H9 (cell line): Measurements from ENCODE around the gene LDLRAD4. TPM values are rescaled to one million over a fixed set of nuclear protein-coding genes. Genes with fewer than 3 reads are reported as not detected.

ENCODE experiments used
- DNase-seq: peaks from one replicate; pipeline ENCODE4 v3.0.0-alpha.2; 2017
- H2AFZ ChIP-seq: one replicate; pipeline ENCODE4 v1.6.1; 2013; ENCODE audit warnings: mild to moderate bottlenecking, low read length, control low read depth, moderate library complexity
- H2AK5ac ChIP-seq: 2 replicates; pipeline ENCODE4 v1.6.1; 2013; ENCODE audit warnings: low read length, control low read depth, mixed read lengths; ENCODE audit not compliant: insufficient read length
- H2BK120ac ChIP-seq: one replicate; pipeline ENCODE4 v1.6.1; 2013; ENCODE audit warnings: low read depth, mild to moderate bottlenecking, low read length, control low read depth, inconsistent platforms; ENCODE audit not compliant: poor library complexity, severe bottlenecking
- H2BK12ac ChIP-seq: 2 replicates; pipeline ENCODE4 v1.6.1; 2013; ENCODE audit warnings: low read length, control low read depth, mixed read lengths, low read depth; ENCODE audit not compliant: insufficient read length
- H2BK15ac ChIP-seq: 2 replicates; pipeline ENCODE4 v1.6.1; 2013; ENCODE audit warnings: low read depth, low read length, control low read depth
- H2BK20ac ChIP-seq: one replicate; pipeline ENCODE4 v1.6.1; 2013; ENCODE audit warnings: low read depth, mild to moderate bottlenecking, low read length, control low read depth, inconsistent platforms; ENCODE audit not compliant: poor library complexity, severe bottlenecking
- H2BK5ac ChIP-seq: 2 replicates; pipeline ENCODE4 v1.6.1; 2013; ENCODE audit warnings: low read length, control low read depth, mixed read lengths; ENCODE audit not compliant: insufficient read length
- H3K14ac ChIP-seq: 2 replicates; pipeline ENCODE4 v1.6.1; 2013; ENCODE audit warnings: low read length, control low read depth; ENCODE audit not compliant: insufficient read depth
- H3K18ac ChIP-seq: 2 replicates; pipeline ENCODE4 v1.6.1; 2013; ENCODE audit warnings: low read depth, mild to moderate bottlenecking, mixed read lengths, low read length, control low read depth; ENCODE audit not compliant: insufficient read length
- H3K23ac ChIP-seq: 2 replicates; pipeline ENCODE4 v1.6.1; 2013; ENCODE audit warnings: low read length, control low read depth, mixed read lengths, low read depth; ENCODE audit not compliant: insufficient read length
- H3K23me2 ChIP-seq: 2 replicates; pipeline ENCODE4 v1.6.1; 2013; ENCODE audit warnings: low read depth, mild to moderate bottlenecking, mixed read lengths, low read length, control low read depth; ENCODE audit not compliant: insufficient read length, poor library complexity, severe bottlenecking
- H3K27ac ChIP-seq: 2 replicates; pipeline ENCODE4 v1.5.1; 2013; ENCODE audit warnings: low read length, control low read depth, mixed read lengths, low read depth; ENCODE audit not compliant: insufficient read length
- H3K27me3 ChIP-seq: 2 replicates; pipeline ENCODE4 v1.6.1; 2013; ENCODE audit warnings: low read length, control low read depth, inconsistent platforms; ENCODE audit not compliant: insufficient read depth
- H3K4ac ChIP-seq: 2 replicates; pipeline ENCODE4 v1.6.1; 2013; ENCODE audit warnings: low read depth, mild to moderate bottlenecking, control low read depth, inconsistent platforms, low read length, moderate library complexity
- H3K4me1 ChIP-seq: 2 replicates; pipeline ENCODE4 v1.6.1; 2013; ENCODE audit warnings: low read length, control low read depth, inconsistent platforms; ENCODE audit not compliant: insufficient read depth
- H3K4me2 ChIP-seq: 2 replicates; pipeline ENCODE4 v1.6.1; 2013; ENCODE audit warnings: low read length, control low read depth, mixed read lengths; ENCODE audit not compliant: insufficient read length, insufficient read depth
- H3K56ac ChIP-seq: 2 replicates; pipeline ENCODE4 v1.6.1; 2013; ENCODE audit warnings: low read depth, mild to moderate bottlenecking, mixed read lengths, low read length, control low read depth; ENCODE audit not compliant: insufficient read length
- H3K79me1 ChIP-seq: 2 replicates; pipeline ENCODE4 v1.6.1; 2013; ENCODE audit warnings: low read depth, mild to moderate bottlenecking, moderate library complexity, low read length, control low read depth, inconsistent platforms; ENCODE audit not compliant: insufficient read depth, poor library complexity, severe bottlenecking
- H3K79me2 ChIP-seq: 2 replicates; pipeline ENCODE4 v1.6.1; 2013; ENCODE audit warnings: low read length, control low read depth, inconsistent platforms; ENCODE audit not compliant: insufficient read depth
- H3K9ac ChIP-seq: 2 replicates; pipeline ENCODE4 v1.6.1; 2013; ENCODE audit warnings: low read length, control low read depth, mixed read lengths; ENCODE audit not compliant: insufficient read length; ENCODE audit errors: extremely low read depth
- H3K9me3 ChIP-seq: one replicate; pipeline ENCODE4 v1.6.1; 2013; ENCODE audit warnings: low read depth, low read length, inconsistent platforms; ENCODE audit not compliant: control insufficient read depth
- H3T11ph ChIP-seq: one replicate; pipeline ENCODE4 v1.6.1; 2013; ENCODE audit warnings: mild to moderate bottlenecking, low read length, control low read depth, inconsistent platforms
- H4K20me1 ChIP-seq: one replicate; pipeline ENCODE4 v1.6.1; 2013; ENCODE audit not compliant: control insufficient read depth, insufficient read length, insufficient read depth
- H4K5ac ChIP-seq: 2 replicates; pipeline ENCODE4 v1.6.1; 2013; ENCODE audit warnings: low read depth, mild to moderate bottlenecking, mixed read lengths, low read length, control low read depth; ENCODE audit not compliant: insufficient read length
- H4K8ac ChIP-seq: replicated peaks from 2 replicates; pipeline ENCODE4 v1.6.1; 2013; ENCODE audit warnings: low read length, control low read depth, mixed read lengths, low read depth; ENCODE audit not compliant: insufficient read length
- H4K91ac ChIP-seq: 2 replicates; pipeline ENCODE4 v1.6.1; 2013; ENCODE audit warnings: low read depth, mild to moderate bottlenecking, moderate library complexity, mixed read lengths, low read length, control low read depth; ENCODE audit not compliant: insufficient read length
- H3K27ac Mint-ChIP-seq, 3 experiments: 2 replicates in 2 of 3; 3 replicates in 1 of 3; pipeline ENCODE4 v1.8.0; 2020 to 2021; ENCODE audit warnings: mixed read lengths in 3 of 3, mild to moderate bottlenecking in 1 of 3, moderate library complexity in 1 of 3
- H3K27me3 Mint-ChIP-seq: 2 replicates; pipeline ENCODE4 v1.8.0; 2021; ENCODE audit warnings: low read depth, mild to moderate bottlenecking, moderate library complexity, mixed read lengths
- H3K36me3 Mint-ChIP-seq, 3 experiments: 2 replicates in 2 of 3; 3 replicates in 1 of 3; pipeline ENCODE4 v1.8.0; 2020 to 2021; ENCODE audit warnings: low read depth in 3 of 3, mixed read lengths in 3 of 3; ENCODE audit not compliant: insufficient read depth in 1 of 3
- H3K4me1 Mint-ChIP-seq, 2 experiments: 2 replicates each; pipeline ENCODE4 v1.8.0; 2020; ENCODE audit warnings: mixed read lengths in 2 of 2
- H3K4me3 Mint-ChIP-seq, 2 experiments: 2 replicates in 1 of 2; 3 replicates in 1 of 2; pipeline ENCODE4 v1.8.0; 2020 to 2021; ENCODE audit warnings: mild to moderate bottlenecking in 2 of 2, mixed read lengths in 2 of 2, moderate library complexity in 1 of 2
- H3K9me3 Mint-ChIP-seq, 2 experiments: 2 replicates in 1 of 2; 3 replicates in 1 of 2; pipeline ENCODE4 v1.8.0; 2020; ENCODE audit warnings: mild to moderate bottlenecking in 2 of 2, mixed read lengths in 2 of 2, moderate library complexity in 1 of 2
- CTCF ChIP-seq: fragments of 200-600 bp; sonication (generic); conservative IDR thresholded peaks from 3 replicates; pipeline ENCODE4 v1.8.0; 2021; ENCODE audit warnings: antibody characterized with exemption, mild to moderate bottlenecking
- whole genome bisulfite sequencing: extraction: QIAGEN DNeasy Blood & Tissue Kit; methylation state at CpG from one replicate; pipeline ENCODE4 v1.1.7; 2013; ENCODE audit warnings: missing lambda C conversion rate, low lambda C conversion rate, mixed read lengths; ENCODE audit not compliant: insufficient read length; ENCODE audit errors: extremely low coverage; 5-methylcytosine and 5-hydroxymethylcytosine counted together
- total RNA-seq: library from RNA; stranded (reverse); gene quantifications from 2 replicates; pipeline ENCODE4 v1.2.1, GENCODE V29; 2021

LDLRAD4 gene
- total RNA-seq, 1 experiment from 2014 or later = 3.9 TPM

GRCh38 chr18:13613591-13614501 lies 395.3 kb downstream of the LDLRAD4 start:
- Mint-ChIP-seq H3K4me1 (peaks cover 17 to 22% of the 10 kb centered on the region in 2 experiments), H3K27me3 (peaks cover 16% of the 10 kb centered on the region), H3K27ac (peak overlapping the region in 1 of 3 experiments; percentile 16; a peak in 1 of 7 replicates), H3K4me3 (no peak overlapping the region), H3K36me3 (no peaks in the 10 kb centered on the region), H3K9me3 (no peaks in the 10 kb centered on the region)
- no peak overlapping the region for H2AFZ ChIP-seq
- no peaks in the 10 kb centered on the region for H3K4me1 ChIP-seq
- no peaks in the 10 kb centered on the region for H3K9me3 ChIP-seq
- WGBS = no CpG with 5 or more reads among the region's 21 CpGs
- no peak overlapping the region for H3K9ac ChIP-seq
- H3K56ac ChIP-seq = no peak overlapping the region
- H2BK15ac ChIP-seq = no peak overlapping the region
- H4K5ac ChIP-seq = no peak overlapping the region
- no peak overlapping the region for H3K27ac ChIP-seq
- H2BK12ac ChIP-seq = peak overlapping the region; percentile 45
- H3K14ac ChIP-seq = no peak overlapping the region; the same call in 1 of the 2 replicates
- no peaks in the 10 kb centered on the region for H3K79me2 ChIP-seq
- H3K4ac ChIP-seq = no peak overlapping the region
- H3K4me2 ChIP-seq = no peak overlapping the region
- no peak overlapping the region for H4K8ac ChIP-seq
- no peak overlapping the region for H3T11ph ChIP-seq
- no peak overlapping the region for H3K23ac ChIP-seq
- no peak overlapping the region for H2BK5ac ChIP-seq
- no peaks in the 10 kb centered on the region; the same call in 1 of the 2 replicates for H3K27me3 ChIP-seq
- no peak overlapping the region for H2BK120ac ChIP-seq
- H4K91ac ChIP-seq = no peak overlapping the region
- no peaks in the 10 kb centered on the region for H4K20me1 ChIP-seq
- DNase-seq = no peak
- no peak overlapping the region for H3K18ac ChIP-seq
- no peaks in the 10 kb centered on the region for H3K79me1 ChIP-seq
- no peak for TF ChIP-seq CTCF
- no peaks in the 10 kb centered on the region for H3K23me2 ChIP-seq
- no peak overlapping the region for H2BK20ac ChIP-seq
- H2AK5ac ChIP-seq = no peak overlapping the region
